Spleen (tissue), 11 donors: Measurements from ENCODE around the gene PRR3. TPM values are rescaled to one million over a fixed set of nuclear protein-coding genes. Genes with fewer than 3 reads are reported as not detected.
"Not testable (repeated sequence)": the region's sequence is repeated elsewhere in the genome, so short reads cannot be mapped to it uniquely, and the experiment has no call there.

Source experiments
- DNase-seq: peaks from one replicate; pipeline ENCODE4 v3.0.0-alpha.2; 2020
- H3K27ac ChIP-seq, 8 donors: fragments of 200-600 bp; sonication (generic) in 7 of 8; 1 replicate in 4 of 8; 2 replicates in 4 of 8; pipeline versions ENCODE4 v1.5.0 to v1.8.0; 2016 to 2021; ENCODE audit warnings: inconsistent platforms in 4 of 8, mild to moderate bottlenecking in 4 of 8, moderate library complexity in 1 of 8
- H3K27me3 ChIP-seq, 7 donors: fragments of 200-600 bp; sonication (generic) in 6 of 7; replicated peaks in 1 of 7; 1 replicate in 4 of 7; 2 replicates in 3 of 7; pipeline versions ENCODE4 v1.5.0 to v1.8.0; 2016 to 2021; ENCODE audit warnings: inconsistent platforms in 3 of 7, mild to moderate bottlenecking in 1 of 7
- H3K36me3 ChIP-seq, 6 donors: fragments of 200-600 bp; sonication (generic) in 5 of 6; 1 replicate in 4 of 6; 2 replicates in 2 of 6; pipeline versions ENCODE4 v1.5.0 to v1.8.0; 2016 to 2021; ENCODE audit warnings: inconsistent platforms in 2 of 6
- H3K4me1 ChIP-seq, 6 donors: fragments of 200-600 bp; sonication (generic) in 5 of 6; 1 replicate in 3 of 6; 2 replicates in 3 of 6; pipeline versions ENCODE4 v1.5.0 to v1.8.0; 2016 to 2021; ENCODE audit warnings: inconsistent platforms in 3 of 6
- H3K4me3 ChIP-seq, 8 donors: fragments of 200-600 bp; sonication (generic) in 7 of 8; 1 replicate in 4 of 8; 2 replicates in 4 of 8; pipeline versions ENCODE4 v1.5.0 to v1.8.0; 2016 to 2021; ENCODE audit warnings: inconsistent platforms in 4 of 8, mild to moderate bottlenecking in 4 of 8, moderate library complexity in 2 of 8
- H3K9me3 ChIP-seq, 8 donors: fragments of 200-600 bp; sonication (generic) in 7 of 8; 1 replicate in 4 of 8; 2 replicates in 4 of 8; pipeline versions ENCODE4 v1.5.0 to v1.8.0; 2016 to 2021; ENCODE audit warnings: inconsistent platforms in 4 of 8
- CTCF ChIP-seq, 11 experiments: fragments of 200-600 bp in 7 of 11; fragments of 450-650 bp in 4 of 11; sonication (generic) in 4 of 11; IDR thresholded peaks in 8 of 11; conservative IDR thresholded peaks in 3 of 11; 1 replicate in 7 of 11; 2 replicates in 4 of 11; pipeline versions ENCODE4 v1.4.0 to v1.8.0; 2016 to 2021; ENCODE audit warnings: antibody characterized with exemption in 11 of 11, inconsistent platforms in 4 of 11, mild to moderate bottlenecking in 1 of 11
- POLR2A ChIP-seq, 3 donors: fragments of 450-650 bp; IDR thresholded peaks; one replicate each; pipeline ENCODE4 v1.5.1; 2017; ENCODE audit warnings: antibody characterized with exemption in 3 of 3, mild to moderate bottlenecking in 1 of 3
- POLR2AphosphoS5 ChIP-seq, 3 donors: sonication (generic); formaldehyde crosslinking; IDR thresholded peaks; one replicate each; pipeline ENCODE4 v1.5.1; 2017; ENCODE audit warnings: antibody characterized with exemption in 3 of 3
- WGBS, 5 donors: extraction: QIAGEN DNeasy Blood & Tissue Kit in 3 of 5; methylation state at CpG; one replicate each; pipeline versions ENCODE4 v1.1.5 to v1.1.7; 2013 to 2018; 5-methylcytosine and 5-hydroxymethylcytosine counted together
- intact Hi-C: fragments of 100-400 bp; cut with DNase I; formaldehyde crosslinking; loops from one replicate; pipeline ENCODE4 v1.15.0; 2023; ENCODE audit warnings: low total_unique reads
- polyA plus RNA-seq, 3 donors: library from polyadenylated mRNA; stranded (reverse); fragments of 200-250 nt; gene quantifications; one replicate each; pipeline ENCODE4 v1.2.1, GENCODE V29; 2013
- total RNA-seq, 7 donors: library from RNA; depleted of rRNA in 3 of 7; stranded (reverse); fragments of >200 nt in 3 of 7; fragmentation: NEBNext Ultra II Directional in 4 of 7; extraction: Animal tissue kit (Norgen Biotek cat#: 25700) in 4 of 7; gene quantifications; one replicate each; pipeline versions ENCODE4 v1.1.0 to v1.2.1, GENCODE V29; 2016 to 2021
- donor health status: healthy with polysubstance abuse.
- donor health status: DM: no; HTN: no; CAD: no; lungs with moderate emphysema.
- donor health status: DM: no; HTN: no; CAD: no.
- donor health status: Bipolar disorder and iron deficiency.
- donor health status: healthy.
- donor health status: DM: no; HTN: no; CAD: no.
- donor health status: DM: yes; HTN: yes; CAD: no.

The PRR3 gene
- total and polyA plus RNA-seq, 10 donors: 8.1 to 19.6 (median 12.9) TPM

GRCh38 chr6:30529349-30529875 lies 27.7 kb upstream of the PRR3 start:
- Histone ChIP-seq H3K4me1 (peaks cover 14 to 71% (median 50%) of the 10 kb centered on the region in 6 donors), H3K27ac (peak overlapping the region in 7 of 8 donors; percentile 66 to 90 (median 78)), H3K4me3 (peak overlapping the region in 1 of 8 donors; percentile 47)
- WGBS, 5 donors: 64 to 76% (median 73%) methylated on average over 17 of the region's 17 CpGs
- peak in 2 of 3 donors; percentile 11 to 38 for TF ChIP-seq POLR2AphosphoS5 (IDR thresholded peaks at IDR 0.05)
- peak; percentile 85 for DNase-seq
- intact Hi-C loops, H3K9me3 ChIP-seq, H3K36me3 ChIP-seq, H3K27me3 ChIP-seq: not testable (repeated sequence)

- Histone ChIP-seq H3K4me3 (peak overlapping the region in 1 of 8 donors; percentile 30), H3K9me3 (no peaks in the 10 kb centered on the region), H3K27ac (peak overlapping the region in 7 of 8 donors; percentile 66 to 90 (median 78)), H3K4me1 (peaks cover 14 to 67% (median 50%) of the 10 kb centered on the region in 6 donors), H3K27me3 (no peaks in the 10 kb centered on the region), H3K36me3 (no peaks in the 10 kb centered on the region)
- TF ChIP-seq CTCF (IDR thresholded peaks at IDR 0.05 in 8 of 11, conservative IDR thresholded peaks at IDR 0.05 in 3 of 11) (no peak), POLR2AphosphoS5 (IDR thresholded peaks at IDR 0.05) (no peak), POLR2A (IDR thresholded peaks at IDR 0.05) (no peak)
- no peak for DNase-seq
- intact Hi-C loops: loop anchor here (5.0 kb wide), 1 partner anchor 38 kb away; no protein-coding TSS in a partner anchor
- 22 to 76% (median 43%) methylated on average over 2 of the region's 2 CpGs for WGBS, 5 donors
Observed at GRCh38 chr6:30530014-30530413, 27.1 kb upstream of the PRR3 start.

- no peaks in the 10 kb centered on the region for H3K9me3 ChIP-seq
- intact Hi-C loops: loop anchor here (5.0 kb wide), 1 partner anchor 41 kb away; no protein-coding TSS in a partner anchor
- H3K4me1 ChIP-seq: peaks cover 9 to 47% (median 36%) of the 10 kb centered on the region in 6 donors
- no peak for DNase-seq
- peak overlapping the region in 5 of 8 donors; percentile 39 to 85 (median 76) for H3K27ac ChIP-seq
- whole genome bisulfite sequencing, 5 donors: 65 to 77% (median 75%) methylated on average over 15 of the region's 15 CpGs
- H3K27me3 ChIP-seq: no peaks in the 10 kb centered on the region
- TF ChIP-seq CTCF (IDR thresholded peaks at IDR 0.05 in 8 of 11, conservative IDR thresholded peaks at IDR 0.05 in 3 of 11): no peak
- no peak for TF ChIP-seq POLR2AphosphoS5 (IDR thresholded peaks at IDR 0.05)
- TF ChIP-seq POLR2A (IDR thresholded peaks at IDR 0.05): no peak
- peak overlapping the region in 3 of 8 donors; percentile 15 to 55 (median 37) for H3K4me3 ChIP-seq
- no peaks in the 10 kb centered on the region for H3K36me3 ChIP-seq
Observed at GRCh38 chr6:30533460-30534294, 23.4 kb upstream of the PRR3 start.

GRCh38 chr6:30537931-30538330 lies 19.2 kb upstream of the PRR3 start:
- peaks cover 9 to 26% (median 18%) of the 10 kb centered on the region in 6 donors for H3K4me1 ChIP-seq
- no peak overlapping the region for H3K27ac ChIP-seq
- DNase-seq: no peak
- no peaks in the 10 kb centered on the region for H3K9me3 ChIP-seq
- intact Hi-C loops: no loop called here
- H3K27me3 ChIP-seq: no peaks in the 10 kb centered on the region
- H3K36me3 ChIP-seq: no peaks in the 10 kb centered on the region
- WGBS, 5 donors: 86 to 96% (median 89%) methylated on average over 3 of the region's 3 CpGs
- TF ChIP-seq POLR2A (IDR thresholded peaks at IDR 0.05) (no peak), POLR2AphosphoS5 (IDR thresholded peaks at IDR 0.05) (no peak)
- no peak overlapping the region for H3K4me3 ChIP-seq
